HG03097 (cell line): ENCODE results near the gene KSR2.
"Not testable (repeated sequence)": the region's sequence is repeated elsewhere in the genome, so short reads cannot be mapped to it uniquely, and the experiment has no call there.

Experiments
- ATAC-seq: cut with Tn5 transposase; IDR thresholded peaks from one replicate; pipeline ENCODE4 v1.9.1; 2021; ENCODE audit not compliant: unreplicated experiment, low FRiP score

KSR2 gene

GRCh38 chr12:117829108-117829507 is 139.7 kb downstream of the KSR2 start:
- no peak for ATAC-seq

- ATAC-seq, result no peak
These were observed 141.1 kb downstream of the KSR2 start for GRCh38 chr12:117827660-117828059.

GRCh38 chr12:117825827-117826226 is 143.0 kb downstream of the KSR2 start:
- no peak for ATAC-seq

DNA sequence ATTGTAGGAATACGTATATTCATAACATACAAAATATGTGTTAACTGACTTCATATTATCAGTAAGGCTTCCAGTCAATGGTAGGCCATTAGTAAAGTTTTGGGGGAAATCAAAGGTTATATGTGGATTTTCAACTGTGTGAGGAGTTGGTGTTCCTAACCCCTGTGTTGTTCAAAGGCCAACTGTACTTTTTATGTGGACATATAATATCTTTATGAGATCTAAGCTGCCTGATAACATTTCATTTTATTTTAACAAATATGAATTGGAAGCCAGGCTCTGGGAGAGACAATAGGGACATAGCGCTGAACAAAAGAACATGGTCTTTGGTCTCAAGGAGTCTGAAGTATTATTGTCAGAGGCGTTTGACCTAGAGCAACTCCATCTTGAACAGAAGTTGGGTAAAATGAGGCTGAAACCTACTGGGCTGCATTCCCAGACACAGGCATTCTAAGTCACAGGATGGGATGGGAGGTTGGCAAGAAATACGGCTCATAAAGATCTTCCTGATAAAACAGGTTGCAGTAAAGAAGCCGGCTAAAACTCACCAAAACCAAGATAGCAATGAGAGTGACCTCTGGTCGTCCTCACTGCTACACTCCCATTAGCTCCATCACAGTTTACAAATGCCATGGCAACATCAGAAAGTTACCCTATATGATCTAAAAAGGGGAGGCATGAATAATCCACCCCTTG is 147.2 kb downstream of the KSR2 start:
- no peak for ATAC-seq

DNA sequence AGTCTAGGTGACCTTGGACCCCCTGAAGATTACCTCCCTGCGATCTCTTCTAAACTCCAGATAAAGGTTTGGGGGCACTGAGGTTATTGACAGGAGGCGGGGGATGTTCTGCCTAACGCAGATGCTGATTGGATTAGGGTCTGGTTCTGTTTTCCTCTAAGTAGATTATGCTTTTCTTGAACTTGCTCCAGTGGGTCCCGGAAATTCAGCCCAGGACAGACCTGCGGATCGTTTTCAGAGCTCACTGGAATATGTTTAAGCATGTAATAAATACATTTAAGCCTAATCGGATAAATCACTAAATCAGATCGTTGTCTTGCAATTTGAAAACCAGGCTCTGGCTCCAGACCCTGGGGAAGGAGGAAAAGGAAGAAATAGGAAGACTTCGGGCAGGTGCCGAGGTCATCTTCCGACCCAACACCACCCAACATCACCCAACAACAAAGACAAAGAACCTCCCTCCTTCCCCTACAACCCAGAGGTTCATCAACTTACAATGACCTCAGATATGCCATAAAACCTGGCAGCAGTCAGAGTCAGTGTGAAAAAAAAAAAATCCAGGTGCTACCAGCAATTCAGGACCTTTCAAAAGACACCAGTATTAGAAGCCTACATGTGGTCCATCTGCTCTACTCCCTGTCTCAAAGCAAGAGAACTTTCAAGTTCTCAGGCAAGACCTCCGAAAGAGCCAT is 148.4 kb downstream of the KSR2 start:
- ATAC-seq, result no peak

GRCh38 chr12:117819160-117819559 is 149.6 kb downstream of the KSR2 start:
- ATAC-seq, result no peak

GRCh38 chr12:117818400-117818799 is 150.4 kb downstream of the KSR2 start:
- no peak for ATAC-seq

DNA sequence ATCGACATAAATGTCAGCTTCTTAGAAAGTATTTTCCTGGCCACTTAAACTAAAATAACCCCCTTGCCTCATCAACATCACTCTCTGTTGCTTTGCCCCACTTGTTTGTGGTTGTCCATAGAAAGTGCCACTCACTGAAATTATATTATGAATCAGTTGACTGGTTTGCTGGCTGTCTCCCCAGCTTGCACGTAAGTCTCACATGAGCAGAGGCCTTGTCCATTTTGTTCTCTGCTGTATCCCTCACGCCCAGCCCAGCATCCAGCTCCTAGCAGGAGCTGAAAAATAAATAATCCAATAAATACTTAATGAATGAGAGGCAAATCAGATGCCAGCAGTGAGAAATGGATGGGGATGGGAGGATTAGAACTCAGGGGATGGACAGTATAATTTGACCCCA is 159.3 kb downstream of the KSR2 start:
- no peak for ATAC-seq

GRCh38 chr12:117807946-117808345 is 160.8 kb downstream of the KSR2 start:
- no peak for ATAC-seq

GRCh38 chr12:117807355-117807754 is 161.4 kb downstream of the KSR2 start:
- no peak for ATAC-seq

DNA sequence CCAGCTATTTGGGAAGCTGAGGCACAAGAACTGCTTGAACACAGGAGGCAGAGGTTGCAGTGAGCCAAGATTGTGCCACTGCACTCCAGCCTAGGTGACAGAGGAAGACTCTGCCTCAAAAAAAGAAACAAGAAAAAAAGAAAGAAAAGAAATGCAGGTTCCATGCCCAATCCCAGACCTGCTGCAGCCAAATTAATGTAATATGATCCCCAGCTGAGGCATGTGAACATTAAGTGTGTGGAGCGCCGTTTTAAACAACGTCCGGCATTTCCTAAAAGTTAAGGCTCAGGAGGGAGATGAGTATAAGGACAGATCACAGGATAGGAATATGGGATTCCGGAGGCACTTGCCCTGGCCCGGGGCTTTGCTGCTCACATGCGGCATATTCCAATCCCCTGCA is 162.9 kb downstream of the KSR2 start:
- no peak for ATAC-seq

DNA sequence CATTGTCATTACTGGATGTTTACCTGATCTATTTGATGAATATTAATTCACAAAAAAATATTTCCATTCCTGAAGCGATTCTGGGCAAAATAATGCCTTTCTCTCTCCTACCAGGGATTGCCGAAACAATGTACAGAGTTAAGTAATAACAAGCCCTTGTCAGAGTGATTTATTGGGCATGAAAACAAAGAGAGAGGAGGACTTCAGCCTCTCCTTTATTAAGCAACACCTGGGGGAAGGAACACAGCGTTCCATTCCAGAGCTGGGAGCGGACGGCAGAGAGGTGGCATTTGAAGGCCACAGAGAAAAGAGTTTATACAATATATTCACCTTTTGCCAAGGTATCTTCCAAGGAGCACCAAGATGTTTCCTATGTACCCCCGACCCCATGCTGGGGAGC is 165.8 kb downstream of the KSR2 start:
- no peak for ATAC-seq

- not testable (repeated sequence) for ATAC-seq
These were observed 168.1 kb downstream of the KSR2 start for GRCh38 chr12:117800711-117801110.

DNA sequence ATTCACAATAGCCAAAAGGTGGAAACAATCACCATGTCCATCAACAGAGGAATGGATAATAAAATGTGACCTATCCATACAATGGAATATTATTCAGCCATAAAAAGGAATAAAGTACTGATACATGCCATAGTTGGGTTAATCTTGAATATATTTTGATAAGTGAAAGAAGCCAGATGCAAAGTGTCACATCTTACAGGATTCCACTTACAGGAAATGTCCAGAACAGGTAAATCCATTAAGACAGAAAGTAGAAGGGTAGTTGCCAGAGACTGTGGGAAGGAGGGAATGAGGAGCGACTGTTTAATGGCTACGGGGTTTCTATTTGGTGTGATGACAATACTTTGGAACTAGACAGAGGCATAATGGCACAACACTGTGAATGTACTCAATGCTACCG is 171.6 kb downstream of the KSR2 start:
- no peak for ATAC-seq

DNA sequence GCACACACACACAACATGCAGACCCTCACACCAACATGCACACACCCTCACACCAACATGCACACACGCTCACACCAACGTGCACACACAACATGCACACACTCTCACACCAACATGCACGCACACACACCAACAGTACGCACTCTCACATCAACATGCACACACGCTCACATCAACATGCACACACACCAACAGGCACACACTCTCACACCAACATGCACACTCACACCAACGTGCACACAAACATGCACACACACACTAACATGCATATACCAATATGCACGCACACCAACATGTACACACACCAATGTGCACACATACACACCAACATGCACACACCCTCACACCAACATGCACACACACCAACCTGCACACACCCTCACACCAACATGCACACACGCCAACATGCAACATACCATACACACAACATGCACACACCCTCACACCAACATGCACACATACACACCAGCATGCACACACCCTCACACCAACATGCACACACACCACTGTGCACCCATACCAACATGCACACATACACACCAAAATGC is 175.8 kb downstream of the KSR2 start:
- no peak for ATAC-seq

- ATAC-seq, result no peak
These were observed 176.3 kb downstream of the KSR2 start for GRCh38 chr12:117792471-117792870.

- ATAC-seq, result no peak
These were observed 177.8 kb downstream of the KSR2 start for GRCh38 chr12:117790948-117791347.

DNA sequence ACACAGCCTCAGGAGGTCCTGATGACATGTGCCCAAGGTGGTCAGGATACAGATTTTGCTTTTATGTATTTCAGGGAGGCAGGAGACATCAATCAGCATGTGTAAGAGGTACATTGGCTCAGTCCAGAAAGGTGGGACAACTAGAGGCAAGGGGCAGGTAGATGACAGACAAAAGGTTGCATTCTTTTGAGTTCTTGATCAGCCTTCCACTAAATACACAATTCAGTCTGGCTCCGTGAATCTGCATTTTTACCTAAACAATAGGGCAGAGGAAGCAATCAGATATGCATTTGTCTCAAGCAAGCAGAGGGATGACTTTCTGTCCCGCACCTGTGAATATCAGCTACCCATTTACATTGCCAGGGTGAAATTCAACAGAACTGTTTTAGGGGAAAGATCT is 178.6 kb downstream of the KSR2 start:
- no peak for ATAC-seq

- no peak for ATAC-seq
These were observed 179.4 kb downstream of the KSR2 start for GRCh38 chr12:117789195-117789912.

- ATAC-seq, result no peak
These were observed 190.1 kb downstream of the KSR2 start for GRCh38 chr12:117778656-117779055.
